ENCODE data around the gene SETDB2.

SETDB2 gene

DNA sequence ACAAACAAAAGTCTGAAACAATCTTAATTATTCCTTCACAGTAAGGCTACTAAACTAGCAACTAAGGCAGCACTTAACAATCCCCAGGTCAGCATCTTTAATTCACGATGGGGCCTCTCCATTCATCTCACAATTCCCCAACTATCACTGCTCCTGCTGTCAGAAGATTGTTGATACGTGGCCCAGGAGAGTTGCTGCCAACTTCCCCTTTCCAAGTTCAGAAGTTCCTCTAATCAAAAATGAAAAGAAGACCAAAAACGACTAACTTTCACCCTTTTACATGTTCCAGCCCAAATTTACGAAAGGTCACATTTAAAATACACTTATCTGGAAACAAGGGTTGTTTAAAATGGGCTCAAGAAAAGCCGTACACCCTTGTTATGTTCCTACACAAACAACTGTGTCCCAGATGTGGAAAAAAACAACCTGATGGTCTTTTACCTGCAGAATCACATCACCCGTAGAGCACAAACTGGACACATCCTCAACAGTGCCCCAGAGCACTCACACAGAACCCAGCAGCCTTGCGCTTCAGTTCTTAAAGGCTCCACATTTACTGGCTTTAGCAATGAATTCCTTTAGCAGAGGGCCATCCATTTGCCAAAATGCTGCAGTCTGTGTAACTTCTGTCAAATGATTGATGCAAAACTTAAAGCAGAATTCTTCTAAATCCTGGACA is 89.7 kb downstream of the SETDB2 start:
- DNase-seq (ENCODE audit: low spot score), result no peak

DNA sequence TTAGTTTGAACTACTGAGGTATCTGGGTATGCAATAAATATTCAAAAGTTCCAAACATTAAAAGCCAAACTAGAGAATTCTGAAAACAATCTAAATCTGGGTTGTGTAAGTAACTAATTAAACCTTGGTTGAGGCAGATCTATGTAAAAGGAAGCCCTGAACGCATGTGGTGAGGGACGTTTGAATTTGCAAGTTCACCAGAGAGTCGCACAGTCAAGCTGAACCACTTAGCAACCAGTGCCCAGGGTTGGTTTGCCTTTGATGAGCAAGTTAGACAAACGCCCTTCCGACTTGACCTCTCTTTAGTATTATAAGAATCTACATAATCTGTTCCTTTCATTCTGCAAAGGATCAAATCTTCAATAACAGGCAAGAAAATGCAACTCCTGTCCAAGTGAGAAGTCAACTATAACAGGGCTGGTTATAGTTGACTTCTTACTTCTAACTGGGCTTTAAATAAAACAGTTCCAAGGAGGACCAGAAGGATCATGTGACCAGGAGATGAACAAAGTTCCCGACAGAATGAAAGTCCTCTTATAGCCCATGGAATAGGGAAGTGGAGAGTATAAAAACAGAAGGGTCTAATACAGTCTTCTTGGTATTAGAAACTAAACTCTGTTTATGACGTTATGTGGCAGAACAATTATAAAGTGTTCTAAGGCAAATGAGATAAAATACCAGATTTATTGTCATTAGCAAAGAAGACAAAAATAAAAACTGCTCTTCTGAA is 92.2 kb downstream of the SETDB2 start:
- no peak for DNase-seq (ENCODE audit: low spot score)

DNA sequence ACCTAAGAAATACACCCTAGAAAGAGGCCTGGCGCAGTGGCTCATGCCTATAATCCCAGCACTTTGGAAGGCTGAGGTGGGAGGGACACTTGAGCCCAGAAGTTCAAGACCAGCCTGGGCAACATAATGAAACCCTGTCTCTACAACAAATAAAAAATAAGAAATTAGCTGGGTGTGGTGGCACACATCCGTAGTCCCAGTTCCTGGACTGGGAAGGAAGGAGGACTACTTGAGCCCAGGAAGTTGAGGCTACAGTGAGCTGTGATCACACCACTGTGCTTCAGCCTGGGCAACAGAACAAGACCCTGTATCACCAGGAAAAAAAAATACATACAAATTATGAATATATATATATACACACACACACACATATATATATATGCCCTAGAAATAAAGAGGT is 94.3 kb downstream of the SETDB2 start:
- no peak for DNase-seq (ENCODE audit: low spot score)

DNA sequence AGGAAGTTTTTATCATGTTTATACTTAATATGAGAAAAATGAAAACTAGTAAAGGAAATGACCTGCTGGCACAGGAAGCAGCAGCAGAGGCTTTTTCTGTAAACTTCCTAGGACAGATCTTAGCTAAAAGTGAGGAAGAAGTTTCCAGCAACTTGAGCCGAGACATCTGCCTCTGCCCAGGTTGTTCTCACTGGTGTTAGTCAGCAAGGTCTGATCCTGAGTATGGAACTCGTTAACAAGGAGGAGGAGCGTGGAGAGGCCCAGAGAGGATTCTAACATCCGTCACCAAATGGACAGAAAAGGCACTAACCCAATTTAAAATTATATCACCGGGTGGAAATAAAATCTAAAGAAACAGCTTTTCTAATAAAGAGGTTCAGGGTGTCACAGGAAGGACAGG is 95.2 kb downstream of the SETDB2 start:
- DNase-seq (ENCODE audit: low spot score), result no peak

DNA sequence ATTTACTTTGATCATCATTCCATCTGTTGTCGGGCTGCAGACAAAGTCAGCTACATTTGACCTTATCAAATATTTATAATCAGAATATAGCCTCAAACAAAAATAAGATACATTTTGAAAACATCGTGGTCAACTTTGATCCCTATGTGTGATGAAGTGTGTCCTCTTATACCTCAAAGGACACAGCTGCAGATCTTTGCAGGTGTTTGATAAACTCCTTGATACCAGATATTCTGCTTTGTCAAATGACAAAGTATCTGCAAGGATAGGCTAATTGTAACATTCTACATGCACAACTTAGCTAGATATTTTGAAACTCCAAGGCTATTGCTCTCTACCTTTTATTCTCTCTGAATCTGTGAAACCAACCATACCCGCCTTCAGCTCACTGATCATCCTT is 95.7 kb downstream of the SETDB2 start:
- no peak for DNase-seq (ENCODE audit: low spot score)

DNA sequence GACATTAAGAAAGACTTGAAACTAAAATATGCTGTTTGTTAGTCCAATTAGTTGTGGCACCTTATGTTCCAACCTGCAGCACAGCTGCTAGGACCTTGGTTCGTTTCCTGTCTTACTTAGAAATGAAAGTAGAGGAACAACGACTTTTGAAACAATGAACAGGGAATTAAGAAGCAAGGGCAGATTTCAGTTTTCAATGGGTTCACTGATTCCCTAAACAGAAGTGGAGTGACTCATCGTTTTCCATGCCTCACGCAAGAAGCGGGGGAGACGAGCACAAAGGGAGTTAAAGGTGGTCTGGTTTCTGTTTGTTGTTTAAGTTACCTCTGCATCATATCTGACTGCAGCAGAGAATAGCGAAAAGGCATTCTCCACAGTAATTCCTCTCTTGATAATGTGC is 96.5 kb downstream of the SETDB2 start:
- no peak for DNase-seq (ENCODE audit: low spot score)

DNA sequence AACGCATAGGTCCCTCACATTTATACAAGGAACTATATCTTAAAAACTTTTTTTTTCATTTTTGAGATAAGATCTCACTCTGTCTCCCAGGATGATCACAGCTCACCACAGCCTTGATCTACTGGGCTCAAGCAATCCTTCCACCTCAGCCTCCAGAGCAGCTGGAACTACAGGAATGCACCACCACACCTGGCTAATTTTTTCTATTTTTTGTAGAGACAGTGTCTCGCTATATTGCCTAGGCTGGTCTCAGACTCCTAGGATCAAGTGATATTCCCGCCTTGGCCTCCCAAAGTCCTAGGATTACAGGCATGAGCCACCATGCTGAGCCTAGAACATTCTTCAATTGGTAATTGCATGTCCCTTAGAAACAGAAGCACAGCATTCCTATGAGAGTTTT is 99.6 kb downstream of the SETDB2 start:
- no peak for DNase-seq (ENCODE audit: low spot score)
